Skeletal muscle satellite cell (primary cell): ENCODE measurements around the gene TRAF7.
"Not testable (repeated sequence)": the region's sequence is repeated elsewhere in the genome, so short reads cannot be mapped to it uniquely, and the experiment has no call there.

ENCODE experiments used
- H3K27me3 ChIP-seq: 2 replicates; pipeline ENCODE4 v1.7.0; 2013; ENCODE audit warnings: low read length; ENCODE audit not compliant: control insufficient read depth, insufficient read depth
- H3K36me3 ChIP-seq: 2 replicates; pipeline ENCODE4 v1.7.0; 2013; ENCODE audit warnings: mild to moderate bottlenecking, control low read depth, low read length; ENCODE audit not compliant: insufficient read depth
- H3K4me1 ChIP-seq: 2 replicates; pipeline ENCODE4 v1.7.0; 2013; ENCODE audit warnings: low read length; ENCODE audit not compliant: control insufficient read depth, insufficient read depth
- H3K4me2 ChIP-seq: 2 replicates; pipeline ENCODE4 v1.7.0; 2013; ENCODE audit warnings: mild to moderate bottlenecking, low read length
- H3K4me3 ChIP-seq: 2 replicates; pipeline ENCODE4 v1.7.0; 2013; ENCODE audit warnings: low read length
- H3K9ac ChIP-seq: 2 replicates; pipeline ENCODE4 v1.7.0; 2013; ENCODE audit warnings: mild to moderate bottlenecking, low read depth, low read length, moderate library complexity
- H3K9me3 ChIP-seq: replicated peaks from 2 replicates; pipeline ENCODE4 v1.7.0; 2013; ENCODE audit warnings: mild to moderate bottlenecking, control low read depth, low read length

Gene TRAF7

DNA sequence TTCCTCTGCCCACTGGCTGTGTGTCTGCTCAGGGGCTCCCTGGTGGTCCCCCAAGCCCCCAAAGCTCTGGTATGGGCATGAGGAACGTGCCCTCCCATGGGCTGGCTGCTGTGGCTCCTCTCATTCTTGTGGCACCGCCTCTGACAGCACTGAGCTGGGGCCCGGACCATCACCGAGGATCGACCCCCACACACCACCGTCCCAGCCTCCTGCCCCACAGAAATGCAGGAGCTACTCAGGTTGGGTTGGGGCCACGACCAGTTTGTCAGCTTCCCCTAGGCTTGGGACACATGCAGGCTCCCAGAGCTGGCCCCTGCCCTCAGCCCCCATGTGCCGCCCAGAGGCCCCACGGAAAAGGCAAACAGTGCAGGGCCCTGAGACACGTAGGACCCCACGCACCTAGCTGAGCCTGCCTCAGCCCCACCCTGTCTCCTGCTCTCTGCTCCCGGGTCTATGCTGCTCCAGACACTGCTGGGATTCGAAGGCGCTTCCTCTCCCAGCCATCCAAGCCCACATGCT lies 44.1 kb downstream of the TRAF7 start:
- Histone ChIP-seq H3K9ac (no peak overlapping the region), H3K4me1 (peaks cover 2% of the 10 kb centered on the region), H3K4me3 (no peak overlapping the region), H3K9me3 (no peaks in the 10 kb centered on the region), H3K27me3 (peaks cover 40% of the 10 kb centered on the region), H3K36me3 (no peaks in the 10 kb centered on the region), H3K4me2 (no peak overlapping the region)

DNA sequence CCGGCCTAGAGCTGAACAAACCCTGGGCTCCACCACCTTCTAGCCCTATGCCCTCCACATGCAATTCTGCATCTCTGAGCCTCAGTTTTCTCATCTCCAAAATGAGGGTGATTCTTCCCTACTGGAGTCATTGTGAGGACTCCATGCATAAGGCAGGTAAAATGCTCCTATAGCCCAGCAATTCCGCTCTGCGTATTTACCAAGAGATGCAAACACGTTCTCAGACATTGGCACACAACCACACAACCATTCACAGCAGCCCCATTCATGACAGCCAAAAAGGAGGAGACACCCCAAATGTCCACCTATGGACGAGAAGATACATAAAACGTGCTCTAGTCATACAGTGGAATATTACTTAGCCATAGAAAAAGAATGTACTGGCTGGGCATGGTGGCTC lies 44.7 kb downstream of the TRAF7 start:
- Histone ChIP-seq H3K36me3 (no peaks in the 10 kb centered on the region), H3K4me1 (peaks cover 4% of the 10 kb centered on the region), H3K4me2 (no peak overlapping the region), H3K4me3 (no peak overlapping the region), H3K9me3 (no peaks in the 10 kb centered on the region), H3K9ac (no peak overlapping the region), H3K27me3 (peaks cover 34% of the 10 kb centered on the region)

DNA sequence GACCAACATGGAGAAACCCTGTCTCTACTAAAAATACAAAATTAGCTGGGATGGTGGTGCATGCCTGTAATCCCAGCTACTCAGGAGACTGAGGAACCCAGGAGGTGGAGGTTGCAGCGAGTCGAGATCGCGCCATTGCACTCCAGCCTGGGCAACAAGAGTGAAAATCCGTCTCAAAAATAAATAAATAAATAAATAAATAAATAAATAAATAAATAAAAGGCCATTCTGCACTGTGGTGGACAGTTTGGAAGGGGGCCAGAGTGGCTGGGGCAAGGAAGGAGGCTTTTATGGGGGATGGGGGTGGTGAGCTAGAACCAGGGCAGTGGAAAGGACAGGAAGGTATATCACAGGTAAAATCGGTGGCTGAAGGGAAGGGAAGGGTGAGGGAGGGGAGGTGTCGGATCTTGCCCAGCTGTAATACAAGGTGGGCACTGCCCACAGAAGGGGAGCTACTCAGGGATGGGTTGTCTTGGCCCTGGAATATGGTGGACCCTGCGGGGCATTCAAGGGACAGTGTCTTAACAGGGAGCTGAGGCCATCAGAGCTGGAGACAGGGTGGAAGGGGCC lies 47.6 kb downstream of the TRAF7 start:
- not testable (repeated sequence) for H3K36me3 ChIP-seq, H3K9ac ChIP-seq, H3K9me3 ChIP-seq, H3K4me2 ChIP-seq, H3K4me3 ChIP-seq
- H3K4me1 ChIP-seq, result peaks cover 18% of the 10 kb centered on the region
- H3K27me3 ChIP-seq, result peaks cover 14% of the 10 kb centered on the region

- H3K4me1 ChIP-seq, result peaks cover 18% of the 10 kb centered on the region
- peaks cover 18% of the 10 kb centered on the region for H3K36me3 ChIP-seq
- peaks cover 4% of the 10 kb centered on the region for H3K27me3 ChIP-seq
- H3K4me2 ChIP-seq, result peak overlapping the region; percentile 97
- peak overlapping the region; percentile 97 for H3K9ac ChIP-seq
- H3K4me3 ChIP-seq, result peak overlapping the region; percentile 95
- no peaks in the 10 kb centered on the region for H3K9me3 ChIP-seq
These were observed 49.0 kb downstream of the TRAF7 start for GRCh38 chr16:2204416-2205103.

GRCh38 chr16:2205104-2205966 lies 49.8 kb downstream of the TRAF7 start, which contains the start of gene MLST8:
Gene MLST8 (plus strand): TSS chr16:2205454. CDS start chr16:2206086, 632 bp downstream.
- Histone ChIP-seq H3K9ac (peak within 1 kb of the TSS; percentile 97), H3K4me2 (peak within 1 kb of the TSS; percentile 97), H3K9me3 (no peaks in the 10 kb centered on the region), H3K36me3 (peaks cover 22% of the 10 kb centered on the region), H3K27me3 (peaks cover under 1% of the 10 kb centered on the region), H3K4me1 (peaks cover 18% of the 10 kb centered on the region), H3K4me3 (peak within 1 kb of the TSS; percentile 95)

DNA sequence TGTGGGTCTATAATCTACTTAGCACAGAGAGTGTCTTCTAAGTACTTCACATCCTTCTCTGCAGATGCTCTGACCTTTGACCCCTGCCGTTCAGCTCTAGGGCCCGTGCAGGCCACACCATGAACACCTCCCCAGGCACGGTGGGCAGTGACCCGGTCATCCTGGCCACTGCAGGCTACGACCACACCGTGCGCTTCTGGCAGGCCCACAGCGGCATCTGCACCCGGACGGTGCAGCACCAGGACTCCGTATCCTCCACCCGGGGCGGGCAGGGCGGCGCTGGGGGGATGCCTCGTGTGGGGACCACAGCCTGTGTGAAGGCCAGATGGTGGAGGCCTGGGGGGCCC lies 50.4 kb downstream of the TRAF7 start:
- H3K9ac ChIP-seq, result peak overlapping the region; percentile 97
- H3K36me3 ChIP-seq, result peaks cover 22% of the 10 kb centered on the region
- H3K27me3 ChIP-seq, result no peaks in the 10 kb centered on the region
- peaks cover 18% of the 10 kb centered on the region for H3K4me1 ChIP-seq
- H3K9me3 ChIP-seq, result no peaks in the 10 kb centered on the region
- peak overlapping the region; percentile 97 for H3K4me2 ChIP-seq
- peak overlapping the region; percentile 95 for H3K4me3 ChIP-seq

DNA sequence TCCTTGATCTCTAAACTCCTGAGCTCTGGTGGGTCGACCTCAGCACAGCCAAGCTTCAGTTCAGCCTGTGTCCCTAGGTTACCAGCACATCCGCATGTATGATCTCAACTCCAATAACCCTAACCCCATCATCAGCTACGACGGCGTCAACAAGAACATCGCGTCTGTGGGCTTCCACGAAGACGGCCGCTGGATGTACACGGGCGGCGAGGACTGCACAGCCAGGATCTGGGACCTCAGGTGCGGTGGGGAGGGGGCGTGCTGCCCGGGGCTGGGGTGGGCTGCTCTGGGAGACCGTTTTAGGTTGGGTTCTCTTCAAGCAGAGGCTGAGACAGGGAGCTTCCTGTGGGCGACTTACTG lies 50.8 kb downstream of the TRAF7 start:
- H3K27me3 ChIP-seq, result no peaks in the 10 kb centered on the region
- H3K9ac ChIP-seq, result peak overlapping the region; percentile 97
- H3K9me3 ChIP-seq, result no peaks in the 10 kb centered on the region
- H3K36me3 ChIP-seq, result peaks cover 22% of the 10 kb centered on the region
- H3K4me2 ChIP-seq, result peak overlapping the region; percentile 97
- peaks cover 18% of the 10 kb centered on the region for H3K4me1 ChIP-seq
- H3K4me3 ChIP-seq, result peak overlapping the region; percentile 95

DNA sequence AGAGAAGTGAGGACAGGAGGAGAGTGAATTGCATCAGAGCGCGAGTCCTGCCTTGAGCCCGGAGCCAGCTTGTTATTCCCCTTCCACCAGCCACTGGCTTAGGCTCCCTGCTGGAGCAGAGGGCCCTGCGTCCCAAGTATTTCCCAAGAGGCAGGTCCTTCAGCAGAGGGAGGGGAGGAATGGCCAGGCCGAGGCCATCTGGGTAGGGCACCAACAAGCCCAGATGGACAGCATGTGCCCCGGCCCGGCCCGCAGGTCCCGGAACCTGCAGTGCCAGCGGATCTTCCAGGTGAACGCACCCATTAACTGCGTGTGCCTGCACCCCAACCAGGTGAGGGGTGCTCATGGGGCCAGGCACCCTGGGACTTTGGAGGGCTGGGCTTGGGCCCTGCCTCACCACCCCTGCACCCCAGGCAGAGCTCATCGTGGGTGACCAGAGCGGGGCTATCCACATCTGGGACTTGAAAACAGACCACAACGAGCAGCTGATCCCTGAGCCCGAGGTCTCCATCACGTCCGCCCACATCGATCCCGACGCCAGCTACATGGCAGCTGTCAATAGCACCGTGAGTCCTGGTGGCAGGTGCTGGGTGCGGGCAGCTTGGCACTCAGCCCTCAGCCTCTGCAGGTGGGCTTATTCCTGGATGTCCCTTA lies 51.3 kb downstream of the TRAF7 start:
- no peak overlapping the region for H3K9ac ChIP-seq
- H3K4me1 ChIP-seq, result peaks cover 18% of the 10 kb centered on the region
- H3K9me3 ChIP-seq, result no peaks in the 10 kb centered on the region
- no peak overlapping the region for H3K4me3 ChIP-seq
- peaks cover 22% of the 10 kb centered on the region for H3K36me3 ChIP-seq
- H3K4me2 ChIP-seq, result peak overlapping the region; percentile 97
- H3K27me3 ChIP-seq, result no peaks in the 10 kb centered on the region

DNA sequence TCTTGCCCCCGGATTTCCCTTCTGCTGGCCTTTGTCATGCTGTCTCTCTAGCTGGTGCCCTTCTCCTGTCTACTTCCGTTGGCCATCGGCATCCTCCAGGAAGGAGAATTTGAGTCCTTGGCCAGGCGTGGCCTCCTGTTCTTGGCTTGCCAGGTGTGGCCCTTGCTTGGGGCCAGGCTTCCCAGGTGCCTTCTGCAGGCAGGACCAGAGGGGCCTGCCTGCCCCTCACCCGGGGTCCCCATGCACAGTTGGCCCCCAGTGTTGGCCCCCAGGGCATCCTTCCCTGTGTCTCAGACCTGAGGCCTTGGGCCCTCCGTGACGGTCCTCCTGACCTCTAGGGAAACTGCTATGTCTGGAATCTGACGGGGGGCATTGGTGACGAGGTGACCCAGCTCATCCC lies 52.3 kb downstream of the TRAF7 start:
- Histone ChIP-seq H3K4me2 (no peak overlapping the region), H3K4me1 (peaks cover 27% of the 10 kb centered on the region), H3K9me3 (no peaks in the 10 kb centered on the region), H3K4me3 (no peak overlapping the region), H3K27me3 (no peaks in the 10 kb centered on the region), H3K36me3 (peaks cover 22% of the 10 kb centered on the region), H3K9ac (no peak overlapping the region)

GRCh38 chr16:2208308-2208707 lies 52.7 kb downstream of the TRAF7 start:
- H3K4me3 ChIP-seq, result no peak overlapping the region
- H3K9ac ChIP-seq, result no peak overlapping the region
- no peaks in the 10 kb centered on the region for H3K9me3 ChIP-seq
- H3K27me3 ChIP-seq, result no peaks in the 10 kb centered on the region
- no peak overlapping the region for H3K4me2 ChIP-seq
- H3K4me1 ChIP-seq, result peaks cover 32% of the 10 kb centered on the region
- peaks cover 22% of the 10 kb centered on the region for H3K36me3 ChIP-seq

DNA sequence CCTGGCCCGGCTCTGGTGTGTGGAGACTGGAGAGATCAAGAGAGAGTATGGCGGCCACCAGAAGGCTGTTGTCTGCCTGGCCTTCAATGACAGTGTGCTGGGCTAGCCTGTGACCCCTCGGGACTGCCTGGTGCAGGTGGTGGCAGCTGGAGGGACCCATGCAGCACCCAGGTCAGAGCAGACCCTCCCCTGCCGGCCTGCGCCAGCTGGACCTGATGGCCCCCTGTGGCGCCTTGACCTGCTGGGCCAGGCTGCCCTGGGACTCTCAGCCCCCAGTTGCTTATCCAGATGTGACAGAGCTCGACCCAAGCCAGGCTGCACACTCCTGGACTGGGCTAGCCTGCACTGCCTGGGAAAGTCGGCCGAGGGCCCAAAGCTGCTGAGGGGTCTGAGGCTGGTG lies 53.2 kb downstream of the TRAF7 start:
- no peak overlapping the region for H3K4me3 ChIP-seq

More for the DNA sequence above, 53.2 kb downstream of the TRAF7 start:
- Histone ChIP-seq H3K27me3 (no peaks in the 10 kb centered on the region), H3K36me3 (peaks cover 22% of the 10 kb centered on the region), H3K9ac (no peak overlapping the region), H3K4me2 (no peak overlapping the region), H3K9me3 (no peaks in the 10 kb centered on the region), H3K4me1 (peaks cover 36% of the 10 kb centered on the region)
